Lung (tissue), 12 donors: ENCODE measurements around the gene PDE8A. TPM values are rescaled to one million over a fixed set of nuclear protein-coding genes. Genes with fewer than 3 reads are reported as not detected.

Experiments used
- ATAC-seq: fragments of 200-7000 bp; cut with Tn5 transposase; one replicate; pipeline ENCODE4 v1.9.1; 2020; ENCODE audit warnings: moderate number of reproducible peaks; ENCODE audit not compliant: insufficient read depth, low FRiP score
- DNase-seq, 3 donors: peaks; one replicate each; pipeline ENCODE4 v3.0.0-alpha.2; 2013 to 2017
- H3K27ac ChIP-seq, 2 donors: one replicate each; pipeline ENCODE4 v1.5.1; 2013; ENCODE audit warnings: mild to moderate bottlenecking in 2 of 2, moderate library complexity in 2 of 2, control low read depth in 1 of 2, inconsistent platforms in 1 of 2, low read depth in 1 of 2, low read length in 1 of 2
- H3K27me3 ChIP-seq, 3 donors: one replicate each; pipeline ENCODE4 v1.5.1; 2013; ENCODE audit warnings: low read length in 2 of 3; ENCODE audit not compliant: control insufficient read depth in 3 of 3, insufficient read depth in 3 of 3
- H3K36me3 ChIP-seq, 4 donors: one replicate each; pipeline ENCODE4 v1.5.1; 2013; ENCODE audit warnings: low read length in 4 of 4, mild to moderate bottlenecking in 1 of 4, moderate library complexity in 1 of 4; ENCODE audit not compliant: control insufficient read depth in 4 of 4, insufficient read depth in 4 of 4
- H3K4me1 ChIP-seq, 5 donors: one replicate each; pipeline ENCODE4 v1.5.1; 2013; ENCODE audit warnings: low read length in 5 of 5, mild to moderate bottlenecking in 2 of 5, moderate library complexity in 1 of 5; ENCODE audit not compliant: control insufficient read depth in 5 of 5, insufficient read depth in 5 of 5
- H3K4me3 ChIP-seq: one replicate; pipeline ENCODE4 v1.5.1; 2013; ENCODE audit warnings: mild to moderate bottlenecking, control low read depth, moderate library complexity
- H3K9ac ChIP-seq, 2 donors: one replicate each; pipeline ENCODE4 v1.5.1; 2013; ENCODE audit warnings: low read length in 2 of 2, control low read depth in 1 of 2; ENCODE audit not compliant: insufficient read depth in 1 of 2
- H3K9me3 ChIP-seq, 4 donors: one replicate each; pipeline ENCODE4 v1.5.1; 2013; ENCODE audit warnings: low read length in 3 of 4, mild to moderate bottlenecking in 1 of 4, moderate library complexity in 1 of 4; ENCODE audit not compliant: control insufficient read depth in 4 of 4, insufficient read depth in 3 of 4
- whole genome bisulfite sequencing, 2 donors: extraction: QIAGEN DNeasy Blood & Tissue Kit; methylation state at CpG; one replicate each; pipeline ENCODE4 v1.1.7; 2013; 5-methylcytosine and 5-hydroxymethylcytosine counted together
- polyA plus RNA-seq, 2 donors: library from polyadenylated mRNA; stranded (reverse); fragments of 200-250 nt; gene quantifications; one replicate each; pipeline ENCODE4 v1.2.1, GENCODE V29; 2013
- total RNA-seq, 2 donors: library from RNA; depleted of rRNA in 1 of 2; stranded (reverse); fragments of >200 nt in 1 of 2; gene quantifications; one replicate each; pipeline ENCODE4 v1.2.1, GENCODE V29; 2014 to 2021
- TF ChIP-seq, protein P1 (sequence below): IDR thresholded peaks from 2 replicates; pipeline ENCODE4 v1.5.1; 2012; ENCODE audit warnings: mild to moderate bottlenecking; ENCODE audit errors: control extremely low read depth, extremely low read depth
- donor health status: control.
- donor health status: control.
- donor health status: Bipolar disorder and iron deficiency.
- donor health status: healthy.
- donor health status: DM: yes; HTN: yes; CAD: no.

Gene PDE8A
- total and polyA plus RNA-seq, 4 donors, result 13.7 to 87.7 (median 33.5) TPM

DNA sequence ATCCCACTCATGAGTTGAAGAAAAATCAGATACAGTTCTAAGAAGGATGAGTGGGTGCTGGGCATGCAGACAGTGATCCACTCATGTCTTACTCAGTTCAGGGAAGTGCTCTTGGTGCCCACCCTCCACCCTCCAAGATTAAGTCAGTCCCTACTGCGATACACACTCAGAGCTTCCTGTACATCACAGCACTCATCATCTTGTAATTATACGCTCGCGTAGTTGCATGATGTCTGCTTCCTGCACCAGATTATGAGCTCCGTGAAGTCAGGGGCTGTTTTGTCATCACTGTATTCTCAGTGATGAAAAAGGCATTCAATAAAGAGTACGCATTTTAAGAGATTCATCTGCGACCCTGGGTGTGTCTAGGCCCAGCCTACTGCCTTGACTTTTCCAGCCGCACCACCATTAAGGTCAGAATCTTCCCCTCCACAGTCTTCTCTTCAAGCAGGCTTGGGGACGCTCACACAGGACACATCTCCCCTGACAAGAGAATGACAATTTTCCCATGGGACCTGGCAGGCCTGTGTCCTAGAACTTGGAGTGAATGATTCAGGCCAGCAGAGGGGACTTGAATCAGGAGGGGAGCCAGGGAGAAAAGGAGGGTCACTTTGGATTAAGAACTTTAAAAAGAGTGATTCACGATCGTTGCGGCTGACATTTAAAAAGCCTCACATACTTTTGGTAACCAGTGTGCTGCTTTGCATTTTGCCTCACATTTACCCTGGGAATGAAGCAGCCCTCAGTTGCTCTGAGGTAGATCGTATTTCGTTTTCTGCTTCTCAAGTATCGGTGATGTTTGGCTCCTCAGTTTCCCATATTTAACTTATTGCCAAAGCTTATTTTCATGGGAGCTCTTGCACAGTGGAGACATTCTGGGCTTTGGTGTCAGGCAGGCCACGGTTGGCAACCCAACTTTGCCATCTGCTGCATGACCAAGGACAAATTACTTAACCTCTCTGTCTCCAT lies 7.9 kb upstream of the PDE8A start:
- WGBS, 2 donors, result 84 to 85% methylated on average over 16 of the region's 16 CpGs

DNA sequence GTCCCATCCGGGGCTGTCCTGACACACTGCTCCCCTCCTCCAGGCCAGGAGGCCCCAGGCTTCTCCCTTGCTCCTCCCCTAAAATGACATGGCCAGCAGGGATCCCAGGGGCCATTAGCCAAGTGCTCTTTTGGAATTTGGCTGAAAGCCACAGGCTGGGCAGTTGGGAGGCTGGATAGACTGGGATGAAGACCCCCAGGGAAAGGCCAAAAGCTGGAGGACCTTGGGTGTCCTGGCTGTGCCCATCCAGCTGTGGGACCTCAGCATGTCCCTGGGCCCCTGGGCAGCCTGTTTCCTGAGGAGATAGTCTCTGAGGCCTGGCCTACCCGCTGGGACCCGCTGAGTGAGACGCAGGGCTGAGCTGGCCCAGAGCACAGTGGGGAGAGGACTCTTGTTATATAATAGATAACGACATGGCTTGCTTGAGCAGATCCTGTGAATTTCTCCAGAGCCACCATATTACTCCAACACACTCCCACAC lies 5.7 kb upstream of the PDE8A start:
- H3K27ac ChIP-seq, result no peak overlapping the region
- H3K9ac ChIP-seq, result no peak overlapping the region
- ATAC-seq (no peak), DNase-seq (no peak)
- H3K9me3 ChIP-seq, result no peaks in the 10 kb centered on the region
- TF ChIP-seq, protein P1, sequence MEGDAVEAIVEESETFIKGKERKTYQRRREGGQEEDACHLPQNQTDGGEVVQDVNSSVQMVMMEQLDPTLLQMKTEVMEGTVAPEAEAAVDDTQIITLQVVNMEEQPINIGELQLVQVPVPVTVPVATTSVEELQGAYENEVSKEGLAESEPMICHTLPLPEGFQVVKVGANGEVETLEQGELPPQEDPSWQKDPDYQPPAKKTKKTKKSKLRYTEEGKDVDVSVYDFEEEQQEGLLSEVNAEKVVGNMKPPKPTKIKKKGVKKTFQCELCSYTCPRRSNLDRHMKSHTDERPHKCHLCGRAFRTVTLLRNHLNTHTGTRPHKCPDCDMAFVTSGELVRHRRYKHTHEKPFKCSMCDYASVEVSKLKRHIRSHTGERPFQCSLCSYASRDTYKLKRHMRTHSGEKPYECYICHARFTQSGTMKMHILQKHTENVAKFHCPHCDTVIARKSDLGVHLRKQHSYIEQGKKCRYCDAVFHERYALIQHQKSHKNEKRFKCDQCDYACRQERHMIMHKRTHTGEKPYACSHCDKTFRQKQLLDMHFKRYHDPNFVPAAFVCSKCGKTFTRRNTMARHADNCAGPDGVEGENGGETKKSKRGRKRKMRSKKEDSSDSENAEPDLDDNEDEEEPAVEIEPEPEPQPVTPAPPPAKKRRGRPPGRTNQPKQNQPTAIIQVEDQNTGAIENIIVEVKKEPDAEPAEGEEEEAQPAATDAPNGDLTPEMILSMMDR, result no peak
- no peak overlapping the region for H3K4me3 ChIP-seq
- peaks cover 0 to 2% (median 0%) of the 10 kb centered on the region in 3 donors for H3K27me3 ChIP-seq
- WGBS, 2 donors, result 88 to 94% methylated on average over 5 of the region's 5 CpGs
- H3K4me1 ChIP-seq, result peaks cover 0 to 9% (median 0%) of the 10 kb centered on the region in 5 donors
- H3K36me3 ChIP-seq, result no peaks in the 10 kb centered on the region

More for the DNA sequence above, 7.9 kb upstream of the PDE8A start:
- H3K27me3 ChIP-seq, result peaks cover 0 to 2% (median 0%) of the 10 kb centered on the region in 3 donors
- no peaks in the 10 kb centered on the region for H3K9me3 ChIP-seq
- DNase-seq (no peak), ATAC-seq (no peak)
- TF ChIP-seq, protein P1, result no peak
- no peak overlapping the region for H3K9ac ChIP-seq
- no peaks in the 10 kb centered on the region for H3K4me1 ChIP-seq
- no peak overlapping the region for H3K27ac ChIP-seq
- H3K4me3 ChIP-seq, result no peak overlapping the region
- no peaks in the 10 kb centered on the region for H3K36me3 ChIP-seq

DNA sequence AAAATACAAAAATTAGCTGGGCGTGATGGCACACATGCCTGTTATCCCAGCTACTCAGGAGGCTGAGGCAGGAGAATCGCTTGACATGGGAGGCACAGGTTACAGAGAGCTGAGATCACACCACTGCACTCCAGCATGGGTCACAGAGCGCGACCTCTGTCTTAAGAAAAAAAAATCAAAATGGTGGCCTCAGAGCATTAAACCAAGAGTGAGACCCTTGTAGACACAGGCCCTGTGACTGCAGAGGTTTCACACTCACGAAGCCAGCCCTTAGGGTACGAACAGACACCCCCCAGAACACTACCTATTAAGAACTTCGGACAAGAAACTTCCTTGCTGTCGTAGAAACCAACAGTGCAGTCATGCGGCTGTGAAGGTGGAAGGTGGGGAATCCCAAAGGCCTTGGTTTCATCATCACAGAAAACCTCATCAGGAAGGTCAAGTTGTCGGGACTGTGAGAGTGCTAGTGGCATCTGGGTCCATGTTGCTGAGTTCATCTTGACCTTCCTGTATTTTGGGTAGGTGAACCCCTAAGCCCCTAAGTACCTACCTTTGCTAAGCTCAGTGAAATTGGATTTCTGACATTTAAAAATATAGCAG lies 4.8 kb upstream of the PDE8A start:
- Histone ChIP-seq H3K27me3 (peaks cover 0 to 2% (median 0%) of the 10 kb centered on the region in 3 donors), H3K9ac (no peak overlapping the region), H3K9me3 (no peaks in the 10 kb centered on the region), H3K27ac (no peak overlapping the region), H3K4me1 (peaks cover 0 to 9% (median 0%) of the 10 kb centered on the region in 5 donors), H3K4me3 (no peak overlapping the region), H3K36me3 (no peaks in the 10 kb centered on the region)
- no peak for DNase-seq
- 93 to 95% methylated on average over 10 of the region's 10 CpGs for WGBS, 2 donors
- no peak for ATAC-seq
- TF ChIP-seq, protein P1, result no peak
